Uterus (tissue), 4 donors: ENCODE results near the gene IGF2BP2. TPM values are rescaled to one million over a fixed set of nuclear protein-coding genes. Genes with fewer than 3 reads are reported as not detected.

Experiments
- DNase-seq, 2 donors: peaks; one replicate each; pipeline ENCODE4 v3.0.0-alpha.2; 2019 to 2020
- H3K27ac ChIP-seq, 2 donors: fragments of 200-600 bp; sonication (generic); 1 replicate in 1 of 2; 2 replicates in 1 of 2; pipeline ENCODE4 v1.5.1; 2016 to 2018
- H3K27me3 ChIP-seq, 2 donors: fragments of 200-600 bp; sonication (generic); one replicate each; pipeline ENCODE4 v1.5.1; 2018 to 2019; ENCODE audit warnings: control low read depth in 1 of 2
- H3K36me3 ChIP-seq, 2 donors: fragments of 200-600 bp; sonication (generic); one replicate each; pipeline ENCODE4 v1.5.1; 2019; ENCODE audit warnings: control low read depth in 1 of 2
- H3K4me1 ChIP-seq, 2 donors: fragments of 200-600 bp; sonication (generic); one replicate each; pipeline ENCODE4 v1.5.1; 2018 to 2019; ENCODE audit warnings: control low read depth in 1 of 2
- H3K4me3 ChIP-seq, 2 donors: fragments of 200-600 bp; sonication (generic); 1 replicate in 1 of 2; 2 replicates in 1 of 2; pipeline ENCODE4 v1.5.1; 2018 to 2019; ENCODE audit warnings: mild to moderate bottlenecking in 1 of 2
- H3K9me3 ChIP-seq, 2 donors: fragments of 200-600 bp; sonication (generic); one replicate each; pipeline ENCODE4 v1.5.1; 2019; ENCODE audit warnings: control low read depth in 1 of 2
- POLR2A ChIP-seq, 2 donors: fragments of 450-650 bp; IDR thresholded peaks; one replicate each; pipeline ENCODE4 v1.6.1; 2016; ENCODE audit warnings: antibody characterized with exemption in 2 of 2, mild to moderate bottlenecking in 1 of 2, moderate library complexity in 1 of 2
- intact Hi-C: fragments of 100-400 bp; cut with DNase I; formaldehyde crosslinking; loops from one replicate; pipeline ENCODE4 v1.15.1; 2023; ENCODE audit warnings: low total_unique reads
- total RNA-seq, 4 donors: library from RNA; depleted of rRNA in 3 of 4; stranded (reverse); fragments of >200 nt in 3 of 4; gene quantifications; one replicate each; pipeline versions ENCODE4 v1.1.0 to v1.2.4, GENCODE V29; 2014 to 2023
- TF ChIP-seq, protein P1 (sequence below), 4 experiments: fragments of 200-600 bp in 2 of 4; fragments of 450-650 bp in 2 of 4; sonication (generic) in 2 of 4; IDR thresholded peaks; one replicate each; pipeline ENCODE4 v1.5.1; 2016 to 2019; ENCODE audit warnings: antibody characterized with exemption in 4 of 4, mild to moderate bottlenecking in 2 of 4, moderate library complexity in 1 of 4
- donor health status: DM: yes; HTN: yes; CAD: no.

Gene IGF2BP2
- total RNA-seq, 4 donors from 2014 or later, result 2.9 to 65.6 (median 13.1) TPM

DNA sequence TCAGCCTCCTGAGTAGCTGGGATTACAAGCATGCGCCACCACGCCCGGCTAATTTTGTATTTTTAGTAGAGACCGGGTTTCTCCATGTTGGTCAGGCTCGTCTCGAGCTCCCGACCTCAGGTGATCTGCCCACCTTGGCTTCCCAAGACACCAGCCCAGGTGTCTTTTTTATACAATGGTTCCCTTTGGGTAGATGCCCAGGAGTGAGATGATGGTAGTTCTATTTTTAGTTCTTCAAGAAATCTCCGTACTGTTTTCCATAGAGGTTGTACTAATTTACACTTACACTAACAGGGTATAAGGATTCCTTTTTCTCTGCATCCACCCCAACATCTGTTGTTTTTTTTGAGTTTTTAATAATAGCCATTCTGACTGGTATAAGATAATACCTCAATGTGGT lies 94.3 kb downstream of the IGF2BP2 start:
- H3K36me3 ChIP-seq, result no peaks in the 10 kb centered on the region

DNA sequence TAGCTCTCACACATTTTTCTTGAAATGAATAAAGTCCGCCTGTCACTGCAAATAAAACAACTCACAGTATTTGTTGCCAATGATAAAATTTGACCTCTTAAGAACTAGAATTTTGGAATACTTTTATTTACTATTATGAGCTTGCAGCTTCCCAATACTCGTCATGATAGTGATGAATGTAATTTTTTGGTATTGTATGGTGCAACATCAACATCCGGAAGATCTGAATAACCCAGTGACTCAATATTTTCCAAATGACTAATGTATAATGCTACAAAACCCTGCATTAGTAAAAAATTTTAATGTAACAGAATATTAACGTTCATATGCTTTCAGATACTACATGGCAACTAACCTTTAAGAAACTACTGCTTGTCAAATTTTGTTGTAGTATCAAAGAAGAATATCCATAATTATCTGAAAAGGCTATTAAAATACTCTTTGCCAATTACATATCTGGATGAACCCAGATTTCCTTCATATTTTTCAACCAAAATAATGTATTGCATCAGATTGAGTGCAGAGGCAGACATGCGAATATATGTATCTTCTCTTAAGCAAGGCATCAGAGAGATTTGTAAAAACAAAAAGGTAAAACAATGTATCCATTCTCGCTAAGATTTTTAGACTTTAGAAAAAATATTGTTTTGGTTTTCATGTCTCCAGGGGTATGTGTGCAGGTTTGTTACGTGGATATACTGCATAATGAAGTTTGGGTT lies 95.3 kb downstream of the IGF2BP2 start:
- no peaks in the 10 kb centered on the region for H3K27me3 ChIP-seq
- TF ChIP-seq POLR2A (IDR thresholded peaks at IDR 0.05), result no peak
- TF ChIP-seq, protein P1, sequence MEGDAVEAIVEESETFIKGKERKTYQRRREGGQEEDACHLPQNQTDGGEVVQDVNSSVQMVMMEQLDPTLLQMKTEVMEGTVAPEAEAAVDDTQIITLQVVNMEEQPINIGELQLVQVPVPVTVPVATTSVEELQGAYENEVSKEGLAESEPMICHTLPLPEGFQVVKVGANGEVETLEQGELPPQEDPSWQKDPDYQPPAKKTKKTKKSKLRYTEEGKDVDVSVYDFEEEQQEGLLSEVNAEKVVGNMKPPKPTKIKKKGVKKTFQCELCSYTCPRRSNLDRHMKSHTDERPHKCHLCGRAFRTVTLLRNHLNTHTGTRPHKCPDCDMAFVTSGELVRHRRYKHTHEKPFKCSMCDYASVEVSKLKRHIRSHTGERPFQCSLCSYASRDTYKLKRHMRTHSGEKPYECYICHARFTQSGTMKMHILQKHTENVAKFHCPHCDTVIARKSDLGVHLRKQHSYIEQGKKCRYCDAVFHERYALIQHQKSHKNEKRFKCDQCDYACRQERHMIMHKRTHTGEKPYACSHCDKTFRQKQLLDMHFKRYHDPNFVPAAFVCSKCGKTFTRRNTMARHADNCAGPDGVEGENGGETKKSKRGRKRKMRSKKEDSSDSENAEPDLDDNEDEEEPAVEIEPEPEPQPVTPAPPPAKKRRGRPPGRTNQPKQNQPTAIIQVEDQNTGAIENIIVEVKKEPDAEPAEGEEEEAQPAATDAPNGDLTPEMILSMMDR (IDR thresholded peaks at IDR 0.05), result no peak
- no peak for DNase-seq
- no peaks in the 10 kb centered on the region for H3K9me3 ChIP-seq
- intact Hi-C loops, result no loop called here
- H3K4me3 ChIP-seq, result no peak overlapping the region
- no peaks in the 10 kb centered on the region for H3K36me3 ChIP-seq
- no peaks in the 10 kb centered on the region for H3K4me1 ChIP-seq
- H3K27ac ChIP-seq, result no peak overlapping the region

More for the DNA sequence above, 94.3 kb downstream of the IGF2BP2 start:
- Histone ChIP-seq H3K9me3 (no peaks in the 10 kb centered on the region), H3K4me3 (no peak overlapping the region), H3K4me1 (no peaks in the 10 kb centered on the region), H3K27me3 (no peaks in the 10 kb centered on the region), H3K27ac (no peak overlapping the region)
- DNase-seq, result no peak
- intact Hi-C loops, result no loop called here
- TF ChIP-seq, protein P1 (IDR thresholded peaks at IDR 0.05), result no peak
- TF ChIP-seq POLR2A (IDR thresholded peaks at IDR 0.05), result no peak

DNA sequence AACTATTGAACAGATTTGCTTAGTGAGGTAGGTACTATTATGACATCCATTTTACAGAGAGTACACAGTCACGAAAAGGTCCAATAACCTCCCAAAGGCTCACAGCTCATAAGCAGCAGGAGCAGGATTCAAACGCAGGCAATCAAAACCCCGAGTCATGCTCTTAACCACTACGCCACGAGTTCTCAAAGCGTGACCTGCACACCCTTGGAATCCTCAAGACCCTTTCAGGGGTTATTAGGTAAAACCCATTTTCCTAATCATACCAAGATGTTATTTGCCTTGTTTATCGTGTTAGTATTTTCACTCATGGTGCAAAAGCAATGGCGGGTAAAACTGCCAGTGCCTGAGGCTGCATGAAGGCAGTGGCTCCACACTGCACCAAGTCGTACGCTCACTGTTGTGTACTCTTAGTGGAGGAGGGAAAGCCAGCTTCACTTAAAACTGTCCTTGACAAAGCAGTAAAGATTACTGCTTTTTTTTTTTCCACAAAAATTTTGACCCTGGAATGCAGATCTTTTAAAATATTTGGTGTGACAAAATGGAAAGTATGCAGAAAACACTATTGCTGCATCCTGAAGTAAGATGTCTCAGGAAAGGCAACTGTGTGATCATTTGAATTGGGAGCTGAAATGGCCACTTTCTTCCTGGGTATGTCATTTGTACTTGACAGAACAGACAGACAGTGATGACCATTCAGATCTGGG lies 96.1 kb downstream of the IGF2BP2 start:
- H3K27ac ChIP-seq, result no peak overlapping the region
- H3K36me3 ChIP-seq, result no peaks in the 10 kb centered on the region
- no peaks in the 10 kb centered on the region for H3K27me3 ChIP-seq
- no peak for TF ChIP-seq POLR2A (IDR thresholded peaks at IDR 0.05)
- TF ChIP-seq, protein P1 (IDR thresholded peaks at IDR 0.05), result no peak
- H3K4me3 ChIP-seq, result no peak overlapping the region
- H3K4me1 ChIP-seq, result no peaks in the 10 kb centered on the region
- H3K9me3 ChIP-seq, result no peaks in the 10 kb centered on the region
- no peak for DNase-seq
- intact Hi-C loops, result no loop called here

- no peaks in the 10 kb centered on the region for H3K36me3 ChIP-seq
- no peaks in the 10 kb centered on the region for H3K27me3 ChIP-seq
- H3K4me1 ChIP-seq, result no peaks in the 10 kb centered on the region
- TF ChIP-seq POLR2A (IDR thresholded peaks at IDR 0.05), result no peak
- TF ChIP-seq, protein P1 (IDR thresholded peaks at IDR 0.05), result no peak
- no peak overlapping the region for H3K4me3 ChIP-seq
- DNase-seq, result no peak
- H3K27ac ChIP-seq, result no peak overlapping the region
- intact Hi-C loops, result no loop called here
- no peaks in the 10 kb centered on the region for H3K9me3 ChIP-seq
Measured at GRCh38 chr3:185727873-185728272, 97.0 kb downstream of the IGF2BP2 start.

DNA sequence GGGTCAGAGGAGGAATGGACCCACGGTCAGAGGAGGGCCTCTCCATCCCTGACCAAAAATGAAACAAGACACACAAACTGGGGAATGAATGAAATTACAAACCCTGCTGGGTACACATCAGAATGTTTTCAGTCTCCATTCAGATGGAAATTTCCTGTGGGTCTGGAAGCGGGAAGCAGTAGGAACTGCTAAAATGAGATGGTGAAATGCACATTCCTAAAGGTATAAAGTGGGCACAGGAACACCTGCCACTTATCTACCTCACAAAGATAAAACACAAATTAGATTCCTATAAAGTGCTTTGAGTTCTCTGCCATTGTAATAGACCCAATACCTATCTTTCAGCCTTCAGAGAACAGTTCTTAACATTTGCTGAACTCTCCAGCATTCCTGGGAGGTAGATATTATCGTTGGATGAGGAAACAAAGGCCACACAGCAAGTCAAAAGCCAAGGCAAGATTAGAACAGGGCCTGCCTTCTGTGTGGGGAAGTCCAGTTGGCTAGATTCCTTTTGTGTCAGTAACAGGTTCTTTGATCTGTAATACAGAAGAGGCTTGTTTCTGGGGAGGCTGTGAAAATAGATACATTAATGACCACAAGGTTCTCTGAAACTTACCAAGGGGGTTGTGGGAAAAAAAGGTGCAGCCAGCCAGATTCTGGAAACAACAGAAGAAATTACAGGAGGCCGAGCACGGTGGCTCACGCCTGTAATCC lies 98.4 kb downstream of the IGF2BP2 start:
- intact Hi-C loops, result no loop called here
- H3K9me3 ChIP-seq, result no peaks in the 10 kb centered on the region
- H3K4me1 ChIP-seq, result no peaks in the 10 kb centered on the region
- H3K27me3 ChIP-seq, result no peaks in the 10 kb centered on the region
- no peaks in the 10 kb centered on the region for H3K36me3 ChIP-seq
- no peak for DNase-seq
- H3K27ac ChIP-seq, result no peak overlapping the region
- TF ChIP-seq POLR2A (IDR thresholded peaks at IDR 0.05), result no peak
- TF ChIP-seq, protein P1 (IDR thresholded peaks at IDR 0.05), result no peak
- H3K4me3 ChIP-seq, result no peak overlapping the region
